Stimulated activated CD4-positive, alpha-beta T cell treated with anti-CD3 and anti-CD28 coated beads, Interleukin-12 subunit alpha, Interleukin-12 subunit beta, amount 100 ng/mL, for 48 hours (primary cell): ENCODE results near the gene SELENOW.
"Not testable (repeated sequence)": the region's sequence is repeated elsewhere in the genome, so short reads cannot be mapped to it uniquely, and the experiment has no call there.

Source experiments
- DNase-seq, 3 donors: peaks; one replicate each; pipeline ENCODE4 v3.0.0-alpha.2; 2020; ENCODE audit warnings: low read depth in 2 of 3, low spot score in 1 of 3

Gene SELENOW

GRCh38 chr19:47778049-47778953, at the start of gene SELENOW:
SELENOW (plus strand) TSS chr19:47778703; CDS start chr19:47778786, 83 bp downstream.
- DNase-seq: peak; percentile 61 to 73 (median 69)

- DNase-seq: no peak
These were observed 49.1 kb upstream of the SELENOW start for GRCh38 chr19:47729468-47729798.

GRCh38 chr19:47729799-47730520, 48.5 kb upstream of the SELENOW start:
- peak; percentile 54 to 65 (median 58) for DNase-seq

- no peak for DNase-seq
These were observed 48.0 kb upstream of the SELENOW start for GRCh38 chr19:47730521-47730889.

- DNase-seq: no peak
These were observed 47.6 kb upstream of the SELENOW start for GRCh38 chr19:47730910-47731309.

GRCh38 chr19:47735131-47735530, 43.4 kb upstream of the SELENOW start:
- DNase-seq: no peak

GRCh38 chr19:47740866-47741519, 37.5 kb upstream of the SELENOW start:
- no peak for DNase-seq

GRCh38 chr19:47741544-47742140, 36.9 kb upstream of the SELENOW start:
- no peak for DNase-seq

GRCh38 chr19:47742634-47743033, 35.9 kb upstream of the SELENOW start:
- DNase-seq: no peak

GRCh38 chr19:47745010-47745901, 33.2 kb upstream of the SELENOW start, which contains the start of gene NOP53:
NOP53 (plus strand) TSS chr19:47745546; CDS start chr19:47745560, 14 bp downstream.
- peak; percentile 94 to 97 (median 95) for DNase-seq

- not testable (repeated sequence) for DNase-seq
These were observed 32.4 kb upstream of the SELENOW start for GRCh38 chr19:47746129-47746528.

GRCh38 chr19:47749326-47749725, 29.2 kb upstream of the SELENOW start:
- DNase-seq: no peak

GRCh38 chr19:47750752-47751151, 27.8 kb upstream of the SELENOW start:
- no peak for DNase-seq

- DNase-seq: no peak
These were observed 25.9 kb upstream of the SELENOW start for GRCh38 chr19:47752440-47753211.

- DNase-seq: no peak
These were observed 24.1 kb upstream of the SELENOW start for GRCh38 chr19:47754206-47755064.

- DNase-seq: no peak
These were observed 23.3 kb upstream of the SELENOW start for GRCh38 chr19:47755065-47755761.

- DNase-seq: no peak
These were observed 22.5 kb upstream of the SELENOW start for GRCh38 chr19:47755762-47756626.
